ENCODE data around the gene GDAP1L1.
"Not testable (repeated sequence)": the region's sequence is repeated elsewhere in the genome, so short reads cannot be mapped to it uniquely, and the experiment has no call there.

The GDAP1L1 gene

DNA sequence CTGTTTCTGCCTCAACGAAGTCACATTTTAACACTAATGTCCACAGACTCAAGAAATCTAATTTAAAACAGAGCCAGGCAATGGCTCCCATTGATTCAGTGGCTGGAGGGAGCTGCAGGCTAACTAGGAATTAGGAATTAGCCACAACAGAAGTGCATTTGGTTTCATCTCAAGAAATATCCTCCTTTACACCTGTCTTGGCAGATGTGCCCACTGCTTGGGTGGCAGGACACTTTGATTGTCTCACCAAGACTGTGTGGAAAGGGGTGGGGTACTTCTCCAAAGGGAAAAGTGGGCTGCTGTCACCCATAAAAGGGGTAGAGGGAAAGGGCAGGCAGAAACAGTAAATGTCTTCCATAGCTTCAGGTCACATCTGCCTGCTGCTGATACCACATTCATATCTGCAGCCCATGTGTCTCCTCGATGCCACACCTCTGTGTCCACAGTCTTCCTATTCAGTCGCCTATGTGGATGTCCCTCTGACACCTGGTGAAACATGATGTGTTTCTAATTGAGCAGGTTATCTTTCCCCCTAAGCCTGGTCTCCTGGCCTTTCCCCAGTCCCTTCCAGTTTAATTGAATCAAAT lies 25.6 kb upstream of the GDAP1L1 start:
- no peak for DNase-seq

DNA sequence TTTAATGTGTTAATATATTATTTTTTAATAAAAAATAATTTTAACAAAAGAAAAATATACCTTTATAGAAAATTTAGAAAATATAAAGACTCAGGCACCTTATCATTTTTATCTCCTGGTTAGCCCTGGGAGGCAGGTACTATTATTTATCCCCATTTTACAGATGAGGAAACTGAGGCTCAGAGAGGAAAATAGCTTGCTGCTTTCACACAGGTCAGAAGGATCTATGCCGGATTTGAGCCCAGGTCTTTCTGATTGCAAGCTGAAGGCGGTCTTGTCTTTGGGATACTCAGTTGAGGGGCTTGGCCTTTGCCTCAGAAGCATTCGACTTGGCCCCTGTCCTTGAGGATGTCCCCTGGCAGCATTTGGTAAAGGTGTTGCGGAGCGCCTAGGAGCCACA lies 25.1 kb upstream of the GDAP1L1 start:
- no peak for DNase-seq

DNA sequence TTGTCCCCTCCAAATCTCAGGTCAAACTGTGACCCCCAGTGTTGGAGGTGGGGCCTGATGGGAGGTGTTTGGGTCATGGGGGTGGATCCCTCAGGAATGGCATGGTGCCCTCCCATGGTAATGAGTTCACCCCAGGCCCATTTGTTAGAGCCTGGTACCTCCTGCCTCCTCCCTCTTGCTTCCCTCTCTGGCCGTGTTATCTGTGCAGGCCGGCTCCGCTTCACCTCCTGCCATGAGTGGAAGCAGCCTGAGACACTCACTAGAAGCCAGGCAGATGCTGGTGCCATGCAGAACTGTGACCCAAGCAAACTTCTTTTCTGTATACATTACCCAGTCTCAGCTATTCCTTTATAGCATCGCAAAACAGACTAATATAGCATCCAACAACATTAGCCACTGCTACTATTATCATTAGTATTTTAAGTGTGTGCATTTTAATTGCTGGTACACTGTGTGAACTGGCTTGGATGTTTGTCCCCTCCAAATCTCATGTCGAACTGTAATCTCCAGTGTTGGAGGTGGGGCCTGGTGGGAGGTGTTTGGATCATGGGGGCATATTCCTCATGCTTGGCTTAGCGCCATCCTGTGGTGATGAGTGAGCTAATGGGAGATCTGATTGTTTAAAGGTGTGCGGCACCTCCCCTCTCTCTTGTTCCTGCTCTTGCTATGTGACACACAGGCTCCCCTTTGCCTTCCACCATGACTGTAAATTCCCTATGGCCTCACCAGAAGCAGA lies 24.3 kb upstream of the GDAP1L1 start:
- DNase-seq, result no peak

DNA sequence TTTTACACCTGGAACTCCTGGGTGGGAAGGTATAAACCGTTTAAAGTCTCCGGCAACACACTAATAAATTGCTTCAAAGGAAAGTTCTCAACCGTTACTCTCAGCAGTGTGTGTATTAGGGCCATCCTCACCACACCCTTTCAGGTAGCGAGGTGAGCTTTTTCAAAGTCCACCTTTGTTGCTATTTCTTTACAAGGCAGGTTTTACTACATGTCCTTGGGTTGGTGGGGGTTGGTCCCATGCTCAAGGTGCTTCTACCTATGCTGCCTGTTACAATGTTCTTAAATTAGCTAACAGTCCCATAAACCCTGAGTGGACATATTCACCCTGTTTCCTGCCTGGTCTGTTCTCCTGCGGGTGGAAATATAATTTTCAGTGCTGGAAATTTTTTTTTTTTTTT lies 23.4 kb upstream of the GDAP1L1 start:
- DNase-seq, result no peak

DNA sequence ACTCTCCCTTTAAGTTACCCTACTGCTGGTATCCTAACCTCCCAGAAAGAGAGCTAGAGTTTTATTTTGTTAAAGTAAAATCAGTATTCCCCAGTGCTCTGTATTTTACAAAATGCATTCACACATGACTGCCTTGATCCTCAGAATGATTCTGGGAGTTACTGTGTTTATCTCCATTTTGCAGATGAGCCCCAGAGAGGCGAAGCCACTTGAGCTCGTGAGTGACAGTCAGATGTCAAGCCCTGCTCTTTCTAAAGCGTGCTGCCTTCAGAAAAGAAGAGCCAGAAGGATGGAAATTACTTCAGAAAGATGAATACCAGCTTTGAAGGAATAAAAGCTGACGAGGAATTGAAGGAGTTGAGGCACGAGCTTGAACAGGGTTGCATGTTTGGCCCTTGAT lies 22.5 kb upstream of the GDAP1L1 start:
- no peak for DNase-seq

DNA sequence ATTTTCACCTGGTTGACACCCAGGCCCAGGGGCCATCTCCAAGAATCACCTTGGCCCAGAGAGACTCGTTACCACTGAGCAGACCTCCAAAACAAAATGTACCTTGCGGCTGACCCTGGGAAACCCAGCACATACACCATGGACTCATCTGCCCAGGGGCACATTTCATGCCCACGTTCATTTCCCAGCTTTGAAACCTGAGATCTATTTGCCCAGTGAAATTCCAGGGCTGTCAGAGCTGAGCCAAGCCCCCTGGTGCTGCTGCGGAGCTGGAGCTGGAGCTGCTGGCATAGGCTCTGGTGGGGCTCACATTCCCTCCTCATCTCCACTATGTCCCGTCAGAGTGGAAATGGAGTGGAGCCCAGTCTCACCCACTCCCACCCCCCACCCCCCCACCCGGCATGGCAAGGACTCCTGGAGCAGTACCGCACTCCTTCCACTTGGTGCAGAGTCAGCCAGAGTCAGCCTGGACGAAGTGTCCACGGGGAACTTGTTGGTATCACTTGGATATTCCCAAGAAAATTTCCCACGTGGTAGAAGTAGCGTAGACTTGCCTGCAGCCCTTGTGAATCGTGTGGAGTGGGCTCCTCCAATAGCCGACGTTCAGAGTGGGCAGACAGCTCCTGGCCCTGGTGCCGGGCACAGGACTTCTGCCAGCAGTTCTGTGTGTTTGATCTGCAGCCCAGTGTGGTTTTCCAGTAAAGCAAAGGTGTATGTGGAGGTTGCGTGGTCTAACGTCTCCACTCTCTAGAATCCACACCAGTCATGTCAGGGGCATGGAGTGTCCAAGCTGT lies 18.4 kb upstream of the GDAP1L1 start:
- no peak for DNase-seq

DNA sequence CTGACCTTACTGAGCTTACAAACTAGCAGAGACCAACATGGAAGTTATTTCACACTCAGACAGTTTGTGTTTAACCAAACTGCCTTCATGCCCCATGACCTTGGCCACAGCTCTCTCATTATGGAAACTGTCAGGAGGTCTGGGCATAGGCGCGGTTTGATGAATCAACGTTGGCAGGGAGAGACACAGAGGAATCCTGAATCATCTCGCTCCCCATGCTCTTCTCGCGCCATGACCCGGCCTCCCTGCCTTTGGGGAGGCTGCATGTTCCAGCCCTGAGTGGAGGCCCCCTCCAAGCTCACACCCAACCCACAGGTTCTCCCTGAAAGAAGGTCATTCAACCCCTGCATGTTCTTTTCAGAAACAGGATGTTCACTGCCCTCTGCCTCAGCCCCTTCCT lies 15.9 kb upstream of the GDAP1L1 start:
- no peak for DNase-seq

DNA sequence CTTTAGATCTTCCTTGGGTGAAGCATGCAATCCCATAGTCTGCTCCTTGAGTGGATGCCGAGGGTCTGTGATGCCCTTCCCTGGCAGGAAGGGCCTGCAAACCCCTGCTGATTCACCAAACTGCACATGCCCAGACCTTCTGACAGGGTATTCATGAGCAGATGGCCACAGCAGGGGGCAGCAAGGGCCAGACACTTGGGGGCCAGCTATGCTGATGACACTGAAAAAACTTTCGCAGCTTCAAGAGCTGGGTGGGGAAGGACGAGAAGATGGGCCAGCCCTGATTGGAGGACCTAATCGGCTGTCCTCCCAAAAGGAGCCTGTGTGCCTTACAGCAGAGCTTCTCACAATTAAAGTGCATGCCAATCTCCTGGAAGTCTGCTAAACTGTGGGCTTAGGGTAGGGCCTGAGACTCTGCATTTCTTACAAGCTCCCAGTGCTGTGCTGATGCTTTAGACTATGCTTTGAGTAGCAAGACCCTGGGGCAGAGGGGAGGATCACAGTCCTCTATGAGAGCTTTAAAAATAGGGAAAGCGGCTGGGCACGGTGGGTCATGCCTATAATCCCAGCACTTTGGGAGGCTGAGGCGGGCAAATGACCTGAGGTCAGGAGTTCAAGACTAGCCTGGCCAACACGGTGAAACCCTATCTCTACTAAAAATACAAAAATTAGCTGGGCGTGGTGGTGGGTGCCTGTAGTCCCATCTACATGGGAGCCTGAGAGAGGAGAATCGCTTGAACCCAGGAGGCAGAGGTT lies 15.2 kb upstream of the GDAP1L1 start:
- no peak for DNase-seq

DNA sequence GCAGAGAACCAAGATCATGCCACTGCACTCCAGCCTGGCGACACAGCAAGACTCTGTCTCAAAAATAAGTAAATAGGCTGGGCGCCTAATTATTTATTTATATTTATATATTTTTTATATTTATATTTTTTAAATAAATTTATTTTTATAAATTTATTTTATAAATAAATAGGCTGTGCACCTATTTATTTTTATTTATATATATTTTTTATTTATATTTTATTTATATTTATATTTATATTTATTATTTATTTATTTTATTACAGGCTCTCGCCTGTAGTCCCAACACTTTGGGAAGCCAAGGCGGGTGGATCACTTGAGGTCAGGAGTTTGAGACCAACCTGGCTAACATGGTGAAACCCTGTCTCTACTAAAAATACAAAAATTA lies 14.6 kb upstream of the GDAP1L1 start:
- not testable (repeated sequence) for DNase-seq

DNA sequence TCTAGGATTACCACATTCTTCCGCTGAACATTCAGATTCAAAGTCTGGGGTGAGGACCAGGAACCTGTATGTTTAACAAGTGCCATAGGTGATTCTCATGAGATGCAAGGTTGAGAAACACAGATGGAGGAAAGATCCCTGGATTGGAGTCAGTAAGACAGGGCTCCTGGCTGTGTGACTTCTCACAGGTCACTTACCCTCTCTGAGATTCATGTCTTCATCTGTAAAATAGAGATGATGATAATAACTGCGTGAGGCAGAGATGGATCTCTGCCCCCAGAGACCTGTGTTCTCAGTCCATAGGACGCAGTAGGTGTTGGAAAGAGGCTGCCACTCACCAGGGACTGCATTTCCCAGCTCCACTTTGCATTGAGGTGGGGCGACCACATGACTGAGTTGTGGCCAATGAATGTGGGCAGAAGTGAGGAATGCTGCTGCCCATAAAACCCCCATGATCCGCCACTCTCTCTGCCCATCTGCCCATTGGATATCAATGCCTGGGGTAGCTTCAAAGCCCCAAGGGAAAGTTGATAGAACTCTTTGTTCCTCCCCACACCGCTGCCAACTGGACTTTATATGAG lies 13.6 kb upstream of the GDAP1L1 start:
- no peak for DNase-seq

DNA sequence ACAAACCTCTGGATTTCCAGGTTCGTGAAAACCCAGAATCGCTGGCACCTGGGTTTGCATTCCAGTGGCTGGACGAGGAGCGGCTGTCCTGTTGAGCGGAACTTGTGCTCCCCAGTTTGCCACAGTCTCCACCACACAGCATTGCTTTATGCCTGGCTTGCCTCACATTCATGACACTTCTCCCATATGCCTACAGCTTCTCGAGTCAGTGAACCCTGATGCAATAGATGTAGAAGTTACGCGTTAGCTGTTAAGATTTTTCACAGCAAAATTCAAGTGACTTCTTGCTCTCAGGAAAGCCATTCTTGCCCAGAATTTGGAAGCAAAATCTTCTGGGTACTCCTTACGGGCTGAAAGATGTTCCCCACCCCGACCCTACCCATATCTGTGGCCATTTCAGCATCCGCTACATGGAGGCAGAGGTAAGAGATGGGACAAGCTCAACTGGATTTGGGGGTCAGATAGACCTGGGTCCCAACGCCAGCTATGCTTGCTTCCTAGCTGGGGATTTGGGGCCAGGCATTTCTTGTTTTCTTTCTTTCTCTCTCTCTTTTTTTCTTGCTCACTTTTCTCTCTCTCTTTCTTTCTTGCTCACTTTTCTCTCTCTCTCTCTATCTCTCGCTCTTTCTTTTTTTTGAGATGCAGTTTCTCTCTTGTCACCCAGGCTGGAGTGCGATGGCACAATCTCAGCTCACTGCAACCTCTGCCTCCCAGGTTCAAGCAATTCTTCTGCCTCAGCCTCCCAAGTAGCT lies 12.4 kb upstream of the GDAP1L1 start:
- no peak for DNase-seq

DNA sequence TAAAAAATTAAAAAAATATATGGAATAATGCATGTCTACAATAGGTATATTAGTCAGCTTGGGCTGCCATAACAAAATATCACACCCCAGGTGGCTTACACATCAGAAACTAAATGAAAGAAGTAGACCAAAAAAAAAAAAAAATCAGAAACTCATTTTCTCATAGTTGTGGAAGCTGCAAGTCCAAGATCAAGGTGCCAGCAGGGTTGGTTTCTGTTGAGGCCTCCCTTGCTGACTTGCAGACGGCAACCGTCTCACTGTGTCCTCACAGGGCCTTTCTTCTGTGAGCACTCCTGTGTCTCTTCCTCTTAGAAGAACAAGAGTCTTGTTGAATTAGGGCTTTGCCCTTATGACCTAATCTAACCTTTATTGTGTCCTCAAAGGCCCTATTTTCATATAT lies 11.4 kb upstream of the GDAP1L1 start:
- DNase-seq, result no peak

DNA sequence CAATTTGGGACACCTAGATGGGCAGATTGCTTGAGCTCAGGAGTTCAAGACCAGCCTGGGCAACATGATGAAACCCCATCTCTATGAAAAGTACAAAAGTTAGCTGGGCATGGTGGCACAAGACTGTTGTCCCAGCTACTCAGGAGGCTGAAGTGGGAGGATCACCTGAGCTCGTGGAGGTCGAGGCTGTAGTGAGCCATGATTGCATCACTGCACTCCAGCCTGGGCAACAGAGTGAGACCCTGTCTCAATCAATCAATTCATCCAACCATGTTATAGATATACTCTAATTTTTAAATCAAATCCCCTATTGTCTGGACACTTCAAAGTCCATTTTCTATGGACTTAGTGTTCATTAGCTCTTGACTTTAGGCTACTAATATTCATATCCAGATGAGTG lies 10.3 kb upstream of the GDAP1L1 start:
- not testable (repeated sequence) for DNase-seq

DNA sequence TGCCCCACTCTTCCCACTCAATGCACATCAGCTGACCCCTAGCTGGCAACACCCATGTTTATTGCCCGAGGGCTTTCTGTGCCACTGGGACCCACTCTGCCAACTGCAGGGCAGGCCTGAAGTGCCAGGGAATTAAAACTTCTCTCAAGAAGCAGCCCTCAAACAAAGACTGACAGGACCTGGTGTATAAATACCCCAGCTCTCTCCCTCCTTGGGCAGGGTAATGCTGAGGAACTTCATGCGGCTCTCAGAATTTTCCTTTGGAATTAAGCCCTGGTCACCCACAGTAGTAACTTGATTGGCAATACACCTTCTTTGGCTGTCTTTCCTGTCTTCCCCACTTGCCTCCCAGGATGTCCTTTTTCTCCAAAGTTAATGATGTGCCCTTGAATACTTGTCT lies 5.3 kb upstream of the GDAP1L1 start:
- DNase-seq, result no peak

DNA sequence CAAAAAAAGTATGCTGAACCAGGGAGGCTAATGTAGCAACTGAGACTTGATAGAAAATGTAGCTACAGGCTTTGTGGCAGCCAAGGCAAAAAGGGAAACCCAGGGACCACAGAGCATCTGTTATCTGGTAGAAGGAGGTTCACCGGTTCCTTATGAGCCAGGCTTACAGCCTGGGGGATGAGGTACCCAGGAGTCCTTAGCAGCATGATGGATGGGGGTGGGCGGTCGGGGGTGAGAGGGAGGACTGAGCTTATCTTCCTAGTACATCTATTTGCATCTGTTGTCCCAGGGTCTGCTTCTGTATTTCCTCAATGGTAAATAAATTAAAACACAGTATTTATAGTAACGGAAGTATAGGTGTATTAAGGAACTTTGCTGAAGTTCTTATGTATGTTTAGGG lies 1.1 kb upstream of the GDAP1L1 start:
- DNase-seq, result no peak

DNA sequence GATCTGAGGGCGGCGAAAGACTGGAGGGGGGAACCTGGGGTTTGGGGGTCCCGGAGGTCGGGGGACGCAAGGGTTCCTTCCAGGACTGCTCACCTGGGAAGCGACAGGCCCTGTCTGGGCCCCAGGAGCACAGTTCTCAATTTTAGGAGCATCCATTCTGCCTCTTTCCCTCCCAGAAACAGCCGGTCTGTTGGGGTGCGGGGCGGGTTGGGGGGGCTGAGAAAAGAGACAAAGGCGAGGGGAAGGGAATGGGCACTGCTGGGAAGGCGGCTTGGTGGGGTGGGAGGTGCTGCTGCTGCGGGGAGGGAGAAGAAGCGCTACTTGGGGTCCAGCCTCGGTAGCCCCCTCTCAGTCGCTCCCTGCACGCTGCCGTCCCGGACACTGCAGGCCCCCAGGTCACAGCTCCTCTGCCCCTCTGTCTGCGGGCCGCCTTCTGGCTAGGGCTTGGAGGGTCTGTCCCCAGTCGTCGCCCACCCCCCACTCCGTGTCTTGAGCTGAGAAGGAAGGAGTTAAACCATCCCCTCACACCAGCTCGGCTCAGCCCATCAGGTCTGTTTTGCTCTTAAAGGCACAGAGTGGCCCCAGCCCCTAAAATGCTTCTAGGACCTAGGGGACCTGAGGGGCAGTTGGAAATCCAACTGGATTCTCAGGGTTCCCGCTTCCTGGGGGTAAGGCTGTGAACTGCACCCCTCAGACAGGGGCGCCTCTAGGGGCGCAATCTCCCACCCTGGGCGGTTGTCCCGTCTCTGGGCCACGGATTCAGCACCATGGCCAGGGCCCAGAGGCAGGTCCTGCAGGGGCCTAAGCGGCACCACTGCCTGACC lies 690 bp downstream of the GDAP1L1 start:
- DNase-seq, result no peak

DNA sequence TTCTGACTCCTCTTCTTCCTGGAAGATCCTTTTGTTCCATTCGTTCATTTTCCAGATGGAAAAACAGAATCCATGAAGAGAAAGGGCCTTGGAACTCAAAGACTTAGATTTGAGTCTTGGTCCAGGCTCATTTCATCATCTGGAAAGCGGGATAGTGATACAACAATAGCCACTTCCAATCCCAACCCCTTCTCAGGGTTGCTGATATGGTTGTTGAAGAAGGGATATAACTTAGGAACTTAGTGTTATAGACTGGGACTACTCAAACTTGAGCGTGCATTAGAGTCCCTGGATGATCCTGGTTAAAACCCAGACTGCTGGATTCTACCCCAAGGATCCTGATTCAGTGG lies 1.3 kb downstream of the GDAP1L1 start:
- no peak for DNase-seq

DNA sequence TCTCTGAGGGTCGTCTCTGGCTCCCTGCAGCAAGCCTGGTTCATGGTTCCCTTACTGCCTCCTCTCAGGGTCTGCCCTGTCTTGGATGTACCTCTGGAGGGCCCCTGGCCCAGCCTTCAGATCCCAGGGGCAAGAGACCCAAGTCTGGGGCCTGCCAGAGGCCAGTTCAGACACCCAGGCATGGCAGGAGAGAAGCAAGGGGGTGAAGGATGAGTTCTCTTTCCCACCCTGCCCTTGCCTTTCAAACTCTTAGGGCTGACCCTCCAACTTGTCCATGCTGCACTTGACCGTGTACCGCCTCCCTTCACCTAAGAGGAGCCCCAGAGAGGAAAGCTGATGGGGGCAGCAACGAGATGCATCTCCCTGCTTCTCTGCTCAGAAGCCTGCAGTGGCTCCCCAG lies 4.2 kb downstream of the GDAP1L1 start:
- no peak for DNase-seq

DNA sequence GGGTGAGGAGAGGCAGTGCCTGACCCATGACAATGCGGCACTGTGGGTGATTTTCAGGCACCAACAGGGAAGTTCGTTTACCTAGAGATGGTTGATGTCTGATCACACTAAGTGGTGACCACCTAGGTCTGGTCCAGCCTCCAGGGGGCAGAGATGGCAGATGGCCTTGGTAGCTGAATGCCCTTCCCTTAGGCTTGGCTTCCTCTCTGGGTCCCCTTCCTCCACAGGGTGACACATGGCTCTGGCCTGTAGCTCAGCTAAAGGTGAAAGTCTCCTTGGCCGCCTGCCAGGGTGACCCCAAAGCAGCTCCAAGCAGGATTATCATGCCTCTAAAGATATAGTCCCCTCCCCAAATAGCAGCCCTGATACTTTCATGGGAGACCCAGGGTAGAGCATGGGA lies 6.4 kb downstream of the GDAP1L1 start:
- DNase-seq, result no peak

DNA sequence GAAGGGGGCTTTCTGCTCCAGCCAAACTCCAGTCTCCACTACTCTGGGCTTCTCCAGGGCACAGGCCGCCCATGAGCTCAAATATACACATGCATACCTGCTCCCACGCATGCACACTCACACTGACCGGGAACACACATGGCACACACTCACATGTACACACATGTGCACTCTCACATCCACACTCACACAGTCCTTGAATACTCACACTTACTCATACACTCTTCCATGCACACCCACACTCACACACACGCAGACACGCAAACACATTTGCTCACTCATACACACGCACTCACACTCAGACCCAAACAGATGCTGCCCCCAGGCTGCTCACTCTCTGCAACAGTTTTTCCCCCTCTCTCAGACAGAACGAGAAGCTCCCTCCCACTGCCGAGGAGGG lies 7.0 kb downstream of the GDAP1L1 start:
- no peak for DNase-seq

DNA sequence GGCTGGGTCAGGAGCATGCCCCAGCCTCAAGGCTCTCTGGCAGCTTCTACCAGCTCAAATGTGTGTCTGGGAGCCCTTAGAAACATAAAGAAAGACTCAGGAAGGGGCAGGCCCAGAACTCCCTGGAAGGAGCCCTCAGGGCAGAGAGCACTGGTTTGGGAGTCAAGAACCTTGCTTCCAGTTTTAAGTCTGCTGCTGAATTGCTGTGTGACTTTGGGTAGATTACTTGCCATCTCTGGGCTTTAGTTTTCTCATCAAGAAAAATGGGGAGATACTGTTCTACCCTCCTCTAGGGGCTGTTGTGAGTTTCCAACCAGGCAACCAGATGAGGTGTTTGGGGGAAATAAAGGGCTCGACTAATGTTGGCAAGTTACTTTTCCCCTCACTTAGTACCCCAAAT lies 8.8 kb downstream of the GDAP1L1 start:
- DNase-seq, result no peak

DNA sequence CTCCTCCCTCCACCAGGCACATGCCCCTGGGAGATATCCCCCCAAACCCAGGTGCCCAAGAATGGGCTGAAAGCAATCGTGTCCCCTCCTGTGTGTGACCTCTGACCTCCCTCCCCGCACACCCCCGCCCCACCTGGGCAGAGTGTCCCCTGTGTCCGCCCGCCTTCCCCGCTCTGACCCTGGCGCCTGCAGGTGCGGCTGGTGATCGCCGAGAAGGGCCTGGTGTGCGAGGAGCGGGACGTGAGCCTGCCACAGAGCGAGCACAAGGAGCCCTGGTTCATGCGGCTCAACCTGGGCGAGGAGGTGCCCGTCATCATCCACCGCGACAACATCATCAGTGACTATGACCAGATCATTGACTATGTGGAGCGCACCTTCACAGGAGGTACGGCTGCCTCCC lies 9.9 kb downstream of the GDAP1L1 start:
- no peak for DNase-seq

Measured in NCI-H1694 treated with DMSO at 0.1 percent for 48 hours (cell line).